ENCODE results near the gene GPC2.
A peak's percentile ranks its signal among the peaks of the same experiment; 100 is the strongest.

The GPC2 gene

DNA sequence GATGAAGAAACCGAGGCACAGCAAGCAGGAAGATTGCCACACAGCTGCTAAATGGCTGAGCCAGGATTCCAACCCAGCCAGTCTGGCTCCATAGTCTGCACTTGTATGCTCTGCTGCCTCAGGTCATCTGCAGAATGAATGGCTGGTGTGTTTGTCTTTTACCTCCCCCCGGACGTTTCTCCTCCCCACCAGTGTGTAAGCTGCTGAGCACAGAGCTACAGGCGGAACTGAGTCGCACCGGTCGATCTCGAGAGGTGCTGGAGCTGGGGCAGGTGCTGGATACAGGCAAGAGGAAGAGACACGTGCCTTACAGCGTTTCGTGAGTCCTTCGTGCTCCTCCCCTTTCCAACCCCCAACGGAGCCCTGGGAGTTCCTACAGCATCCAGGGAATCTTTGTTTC is 55.1 kb downstream of the GPC2 start:
- DNase-seq (ENCODE audit: low read depth in 2 of 2): no peak

DNA sequence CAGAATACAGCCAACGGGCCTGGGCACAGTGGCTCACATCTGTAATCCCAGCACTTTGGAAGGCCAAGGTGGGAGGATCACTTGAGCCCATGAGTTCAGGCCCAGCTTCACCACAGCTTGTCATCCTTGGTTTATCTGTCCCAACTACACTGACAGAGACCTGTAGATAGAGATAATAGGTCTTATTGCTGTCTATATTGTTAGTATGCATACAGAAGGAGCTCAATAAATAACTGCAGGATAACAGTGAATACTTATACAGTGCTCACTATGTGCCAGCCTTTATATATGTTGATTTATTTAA is 56.5 kb downstream of the GPC2 start:
- DNase-seq (ENCODE audit: low read depth in 2 of 2): no peak

DNA sequence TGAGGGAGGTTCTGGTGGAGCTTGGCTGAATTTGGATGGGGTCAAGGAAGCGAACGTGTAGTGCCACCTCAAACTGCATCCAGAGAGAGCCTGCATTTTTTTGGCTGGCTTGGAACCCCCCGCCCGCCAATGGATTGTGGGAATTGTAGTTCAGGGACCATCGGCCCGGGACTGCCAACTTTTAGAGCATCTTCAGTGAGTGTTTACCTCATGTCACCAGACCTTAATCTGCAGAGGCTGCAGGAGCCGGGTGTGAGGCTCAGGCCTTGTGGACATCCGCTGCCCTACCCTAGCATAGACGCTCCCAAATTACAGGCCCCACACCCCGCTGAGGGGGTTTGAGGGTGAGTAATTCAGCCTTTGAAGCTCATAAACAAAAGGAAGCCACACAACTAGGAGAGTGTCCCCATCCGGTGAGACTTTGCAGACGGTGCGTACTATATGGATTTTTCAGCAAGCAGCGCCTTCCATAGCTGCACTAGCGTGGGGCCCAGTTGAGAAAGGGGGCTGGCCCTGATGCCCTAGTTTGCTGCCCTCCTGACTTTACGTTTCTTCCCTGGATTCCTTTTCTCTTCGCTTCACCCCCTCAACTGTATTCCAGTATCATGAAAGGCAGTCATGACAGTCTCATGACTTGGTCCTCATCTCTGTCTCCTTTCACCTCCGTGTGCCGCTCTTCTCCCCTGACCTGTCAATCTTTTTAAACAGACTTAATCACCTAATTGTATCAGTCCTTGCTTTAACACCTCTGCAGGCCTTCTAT is 57.0 kb downstream of the GPC2 start:
- peak; percentile 54 to 59 for DNase-seq (ENCODE audit: low read depth in 2 of 2)
